IPS-15b (cell line): ENCODE results near the gene LRMDA.

Source experiments
- H3K27me3 ChIP-seq: one replicate; pipeline ENCODE4 v1.6.1; 2013; ENCODE audit warnings: low read length; ENCODE audit not compliant: control insufficient read depth, insufficient read depth
- H3K36me3 ChIP-seq: one replicate; pipeline ENCODE4 v1.6.1; 2013; ENCODE audit warnings: low read length; ENCODE audit not compliant: control insufficient read depth, insufficient read depth
- H3K4me1 ChIP-seq: one replicate; pipeline ENCODE4 v1.6.1; 2013; ENCODE audit warnings: mild to moderate bottlenecking, low read length; ENCODE audit not compliant: control insufficient read depth, insufficient read depth
- H3K4me3 ChIP-seq: one replicate; pipeline ENCODE4 v1.5.1; 2013; ENCODE audit warnings: low read depth, low read length
- H3K9ac ChIP-seq: one replicate; pipeline ENCODE4 v1.6.1; 2013; ENCODE audit warnings: low read depth, mild to moderate bottlenecking, low read length
- H3K9me3 ChIP-seq: one replicate; pipeline ENCODE4 v1.6.1; 2013; ENCODE audit warnings: mild to moderate bottlenecking, low read length; ENCODE audit not compliant: control insufficient read depth, insufficient read depth

Gene LRMDA

GRCh38 chr10:76245951-76246495 is 814.6 kb downstream of the LRMDA start:
- Histone ChIP-seq H3K4me1 (no peaks in the 10 kb centered on the region), H3K36me3 (no peaks in the 10 kb centered on the region), H3K4me3 (no peak overlapping the region), H3K27me3 (peaks cover 2% of the 10 kb centered on the region), H3K9me3 (no peaks in the 10 kb centered on the region), H3K9ac (no peak overlapping the region)

- Histone ChIP-seq H3K4me3 (no peak overlapping the region), H3K9me3 (no peaks in the 10 kb centered on the region), H3K27me3 (peaks cover 2% of the 10 kb centered on the region), H3K36me3 (no peaks in the 10 kb centered on the region), H3K4me1 (no peaks in the 10 kb centered on the region), H3K9ac (no peak overlapping the region)
Observed at GRCh38 chr10:76248649-76249200, 817.3 kb downstream of the LRMDA start.

GRCh38 chr10:76251841-76252671 is 820.6 kb downstream of the LRMDA start:
- H3K4me3 ChIP-seq = no peak overlapping the region
- no peaks in the 10 kb centered on the region for H3K4me1 ChIP-seq
- no peaks in the 10 kb centered on the region for H3K9me3 ChIP-seq
- H3K9ac ChIP-seq = no peak overlapping the region
- H3K27me3 ChIP-seq = no peaks in the 10 kb centered on the region
- H3K36me3 ChIP-seq = no peaks in the 10 kb centered on the region

GRCh38 chr10:76252733-76253132 is 821.3 kb downstream of the LRMDA start:
- no peaks in the 10 kb centered on the region for H3K27me3 ChIP-seq
- no peaks in the 10 kb centered on the region for H3K4me1 ChIP-seq
- no peaks in the 10 kb centered on the region for H3K9me3 ChIP-seq
- no peaks in the 10 kb centered on the region for H3K36me3 ChIP-seq
- H3K4me3 ChIP-seq = no peak overlapping the region
- H3K9ac ChIP-seq = no peak overlapping the region

GRCh38 chr10:76255241-76255640 is 823.8 kb downstream of the LRMDA start:
- Histone ChIP-seq H3K36me3 (no peaks in the 10 kb centered on the region), H3K4me3 (no peak overlapping the region), H3K9me3 (no peaks in the 10 kb centered on the region), H3K4me1 (no peaks in the 10 kb centered on the region), H3K9ac (no peak overlapping the region), H3K27me3 (no peaks in the 10 kb centered on the region)

- Histone ChIP-seq H3K4me3 (no peak overlapping the region), H3K9ac (no peak overlapping the region), H3K4me1 (no peaks in the 10 kb centered on the region), H3K9me3 (no peaks in the 10 kb centered on the region), H3K27me3 (no peaks in the 10 kb centered on the region), H3K36me3 (no peaks in the 10 kb centered on the region)
Observed at GRCh38 chr10:76257816-76258215, 826.4 kb downstream of the LRMDA start.

- no peak overlapping the region for H3K4me3 ChIP-seq
- H3K4me1 ChIP-seq = peaks cover 4% of the 10 kb centered on the region
- H3K27me3 ChIP-seq = no peaks in the 10 kb centered on the region
- H3K36me3 ChIP-seq = no peaks in the 10 kb centered on the region
- H3K9me3 ChIP-seq = no peaks in the 10 kb centered on the region
- H3K9ac ChIP-seq = no peak overlapping the region
Observed at GRCh38 chr10:76265441-76266113, 834.2 kb downstream of the LRMDA start.

- H3K36me3 ChIP-seq = no peaks in the 10 kb centered on the region
- H3K27me3 ChIP-seq = no peaks in the 10 kb centered on the region
- H3K4me3 ChIP-seq = no peak overlapping the region
- no peak overlapping the region for H3K9ac ChIP-seq
- no peaks in the 10 kb centered on the region for H3K9me3 ChIP-seq
- H3K4me1 ChIP-seq = peaks cover 4% of the 10 kb centered on the region
Observed at GRCh38 chr10:76268530-76268929, 837.1 kb downstream of the LRMDA start.

GRCh38 chr10:76268954-76269353 is 837.5 kb downstream of the LRMDA start:
- peaks cover 4% of the 10 kb centered on the region for H3K4me1 ChIP-seq
- H3K9me3 ChIP-seq = no peaks in the 10 kb centered on the region
- no peak overlapping the region for H3K4me3 ChIP-seq
- no peak overlapping the region for H3K9ac ChIP-seq
- no peaks in the 10 kb centered on the region for H3K36me3 ChIP-seq
- no peaks in the 10 kb centered on the region for H3K27me3 ChIP-seq

GRCh38 chr10:76270464-76270863 is 839.0 kb downstream of the LRMDA start:
- no peak overlapping the region for H3K9ac ChIP-seq
- H3K27me3 ChIP-seq = no peaks in the 10 kb centered on the region
- H3K36me3 ChIP-seq = no peaks in the 10 kb centered on the region
- H3K4me1 ChIP-seq = peaks cover 4% of the 10 kb centered on the region
- no peaks in the 10 kb centered on the region for H3K9me3 ChIP-seq
- H3K4me3 ChIP-seq = no peak overlapping the region

GRCh38 chr10:76274933-76275332 is 843.5 kb downstream of the LRMDA start:
- Histone ChIP-seq H3K9ac (no peak overlapping the region), H3K27me3 (no peaks in the 10 kb centered on the region), H3K4me3 (no peak overlapping the region), H3K36me3 (no peaks in the 10 kb centered on the region), H3K9me3 (no peaks in the 10 kb centered on the region), H3K4me1 (peaks cover 1% of the 10 kb centered on the region)
